ENCODE measurements around the gene GHDC. TPM values are rescaled to one million over a fixed set of nuclear protein-coding genes. Genes with fewer than 3 reads are reported as not detected.
"Not testable (repeated sequence)": the region's sequence is repeated elsewhere in the genome, so short reads cannot be mapped to it uniquely, and the experiment has no call there.

Gene GHDC
- total RNA-seq, 1 experiment from 2014 or later: 8.1 TPM

DNA sequence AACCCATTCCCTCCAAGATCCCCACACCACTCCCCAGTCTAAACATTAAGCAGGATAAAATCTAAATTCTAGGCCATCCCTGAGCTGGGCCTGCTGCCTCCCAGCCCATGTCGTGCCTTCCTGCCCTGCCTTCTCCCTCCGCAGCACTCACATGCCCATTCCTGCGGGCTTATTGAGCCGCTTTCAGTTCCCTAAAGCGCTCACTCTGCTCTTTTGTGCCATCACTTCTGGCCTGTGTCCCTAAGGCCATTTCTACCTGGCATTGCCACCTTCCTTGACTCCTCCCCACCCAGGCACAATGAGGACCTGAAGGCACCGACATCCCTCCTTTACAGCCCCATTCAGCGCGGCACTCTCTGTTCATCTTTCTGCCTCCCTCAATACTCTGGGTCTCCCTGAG lies 26.5 kb downstream of the GHDC start:
- DNase-seq (ENCODE audit: low read depth in 1 of 2, low spot score in 2 of 2): no peak
- H3K9me3 ChIP-seq (replicated peaks): no peaks in the 10 kb centered on the region
- H3K4me3 ChIP-seq: no peak overlapping the region
- H3K27me3 ChIP-seq (replicated peaks): peaks cover 11% of the 10 kb centered on the region; the same call in 1 of the 2 replicates
- no peaks in the 10 kb centered on the region for H3K4me1 ChIP-seq (replicated peaks)
- H3K27ac ChIP-seq: no peak overlapping the region
- H3K36me3 ChIP-seq: no peaks in the 10 kb centered on the region

DNA sequence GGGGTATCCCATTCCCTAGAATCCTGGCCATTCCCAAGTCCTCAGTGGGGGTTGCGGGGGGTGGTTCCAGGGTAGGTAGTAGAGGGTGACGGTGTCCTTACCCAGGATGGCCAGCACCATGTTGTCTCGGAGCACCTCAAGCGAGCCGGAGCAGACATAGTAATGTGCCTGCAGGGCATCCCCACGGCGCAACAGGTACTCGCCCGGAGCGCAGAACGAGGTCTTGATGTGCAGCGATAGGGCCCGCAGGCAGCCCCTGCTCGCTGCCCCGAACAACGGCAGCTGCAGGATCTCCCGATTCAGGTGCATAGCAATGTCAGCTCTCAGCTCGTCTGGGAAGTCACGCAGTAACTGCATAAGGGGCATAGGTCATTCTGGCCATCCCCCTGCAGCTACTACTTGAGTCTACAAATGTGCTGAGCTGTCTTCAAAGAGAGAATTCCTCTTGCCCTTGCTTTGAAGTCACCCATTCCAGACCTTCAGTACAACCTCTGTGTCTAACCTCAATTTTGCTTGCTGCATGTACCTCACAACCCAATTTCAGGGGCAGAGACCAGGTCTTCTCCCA lies 28.0 kb downstream of the GHDC start:
- H3K4me3 ChIP-seq: no peak overlapping the region
- H3K27ac ChIP-seq: no peak overlapping the region
- no peaks in the 10 kb centered on the region for H3K4me1 ChIP-seq (replicated peaks)
- no peaks in the 10 kb centered on the region for H3K9me3 ChIP-seq (replicated peaks)
- H3K27me3 ChIP-seq (replicated peaks): peaks cover 11% of the 10 kb centered on the region; the same call in 1 of the 2 replicates
- H3K36me3 ChIP-seq: no peaks in the 10 kb centered on the region
- no peak for DNase-seq (ENCODE audit: low read depth in 1 of 2, low spot score in 2 of 2)

DNA sequence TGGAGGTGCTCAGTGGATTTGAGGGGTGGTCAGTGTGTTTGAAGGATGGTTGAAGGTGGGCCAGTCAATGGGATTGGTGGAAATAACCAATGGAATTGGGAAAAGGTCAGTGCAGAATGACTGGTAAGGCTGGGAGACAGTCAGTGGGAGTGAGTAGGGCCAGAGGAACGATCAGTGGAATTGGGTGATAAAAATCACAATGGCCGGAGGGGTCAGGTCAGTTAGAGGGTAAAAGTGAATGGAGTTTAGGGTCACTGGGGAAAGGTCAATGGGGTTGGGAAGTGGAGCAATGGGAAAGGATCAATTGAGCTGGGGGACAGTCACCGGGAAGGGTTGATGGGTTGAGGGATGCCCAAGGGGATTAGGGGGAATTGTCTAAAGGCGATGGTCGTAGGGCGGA lies 28.5 kb downstream of the GHDC start:
- Histone ChIP-seq H3K27ac (no peak overlapping the region), H3K36me3 (no peaks in the 10 kb centered on the region), H3K4me3 (no peak overlapping the region), H3K27me3 (replicated peaks) (peaks cover 6% of the 10 kb centered on the region; the same call in 1 of the 2 replicates), H3K4me1 (replicated peaks) (no peaks in the 10 kb centered on the region), H3K9me3 (replicated peaks) (no peaks in the 10 kb centered on the region)
- no peak for DNase-seq (ENCODE audit: low read depth in 1 of 2, low spot score in 2 of 2)

DNA sequence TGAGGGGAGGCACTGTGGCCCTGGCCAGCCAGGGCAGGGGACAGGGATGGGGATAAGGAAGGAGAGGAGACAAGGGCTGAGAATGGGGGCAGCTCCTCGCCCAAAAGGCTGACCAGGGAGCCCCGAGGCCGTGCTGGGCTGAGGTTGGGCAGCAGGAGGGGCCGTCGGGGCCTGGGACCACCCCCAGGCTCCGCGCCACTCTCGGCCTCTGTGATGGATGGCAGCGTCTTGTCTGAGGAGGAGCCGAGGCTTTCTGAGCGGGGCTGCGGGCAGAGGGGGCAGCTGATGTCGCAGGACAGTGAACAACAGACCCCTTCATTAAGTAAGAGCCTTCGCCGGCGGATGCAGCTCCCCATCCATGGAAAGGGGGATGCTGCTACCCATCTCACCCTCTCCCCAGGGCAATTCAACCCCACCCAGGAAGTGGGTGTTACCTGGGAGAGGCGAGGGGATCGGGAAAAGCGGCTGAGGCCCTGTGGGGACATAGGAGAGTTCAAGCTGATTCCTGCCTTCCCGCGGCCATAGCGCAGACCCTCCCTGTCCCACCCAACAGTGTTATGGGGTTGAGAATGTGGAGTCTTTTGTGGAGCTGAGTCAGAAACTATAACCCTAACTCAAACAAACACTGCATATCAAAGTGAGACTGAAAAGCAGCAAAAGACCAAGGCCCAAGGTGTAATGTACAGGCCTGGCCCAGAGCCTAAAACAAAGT lies 30.4 kb downstream of the GHDC start:
- DNase-seq (ENCODE audit: low read depth in 1 of 2, low spot score in 2 of 2): no peak
- H3K4me1 ChIP-seq (replicated peaks): no peaks in the 10 kb centered on the region
- H3K9me3 ChIP-seq (replicated peaks): no peaks in the 10 kb centered on the region
- no peak overlapping the region for H3K4me3 ChIP-seq
- H3K27me3 ChIP-seq (replicated peaks): no peaks in the 10 kb centered on the region
- H3K36me3 ChIP-seq: no peaks in the 10 kb centered on the region
- H3K27ac ChIP-seq: no peak overlapping the region

DNA sequence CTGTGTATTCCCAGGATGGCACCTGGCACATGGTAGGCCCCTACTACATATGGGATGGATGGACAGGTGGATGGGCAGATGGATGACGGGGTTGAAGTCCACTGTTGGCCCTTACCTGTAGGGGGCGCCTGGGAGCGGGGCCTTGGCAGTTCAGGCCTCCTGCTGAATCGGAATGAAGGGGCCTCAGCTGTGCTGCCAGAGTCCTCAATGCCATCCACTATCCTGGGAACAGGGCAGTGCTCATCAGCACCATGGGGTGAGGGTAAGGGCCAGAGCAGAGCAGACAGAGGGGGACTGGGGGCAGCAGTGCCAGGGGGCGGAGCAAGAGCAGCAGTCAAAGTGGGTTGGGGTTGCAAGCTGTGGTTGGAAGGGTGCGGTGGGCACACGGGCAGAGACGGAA lies 31.2 kb downstream of the GHDC start:
- Histone ChIP-seq H3K27me3 (replicated peaks) (no peaks in the 10 kb centered on the region), H3K36me3 (no peaks in the 10 kb centered on the region), H3K9me3 (replicated peaks) (no peaks in the 10 kb centered on the region), H3K4me3 (no peak overlapping the region), H3K4me1 (replicated peaks) (no peaks in the 10 kb centered on the region), H3K27ac (no peak overlapping the region)
- no peak for DNase-seq (ENCODE audit: low read depth in 1 of 2, low spot score in 2 of 2)

DNA sequence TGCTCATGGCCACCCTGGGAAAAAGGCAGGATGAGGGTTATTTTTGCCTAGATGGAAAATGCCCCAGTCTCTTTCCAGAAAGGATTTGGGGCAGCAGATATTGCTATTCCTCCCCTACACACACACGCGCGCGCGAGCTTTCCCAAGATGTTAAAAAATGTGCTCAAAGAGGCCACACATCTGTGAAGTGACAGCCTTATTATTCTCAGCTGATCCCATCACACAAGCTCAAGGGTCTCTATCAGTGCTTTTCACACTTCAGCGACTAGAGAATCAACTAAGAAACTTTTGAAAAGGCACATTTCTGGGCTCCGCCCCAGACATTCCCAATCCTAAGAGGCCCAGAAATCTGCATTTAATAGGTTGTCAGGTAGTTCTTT lies 33.8 kb downstream of the GHDC start:
- H3K36me3 ChIP-seq: no peaks in the 10 kb centered on the region
- no peak for DNase-seq (ENCODE audit: low read depth in 1 of 2, low spot score in 2 of 2)

DNA sequence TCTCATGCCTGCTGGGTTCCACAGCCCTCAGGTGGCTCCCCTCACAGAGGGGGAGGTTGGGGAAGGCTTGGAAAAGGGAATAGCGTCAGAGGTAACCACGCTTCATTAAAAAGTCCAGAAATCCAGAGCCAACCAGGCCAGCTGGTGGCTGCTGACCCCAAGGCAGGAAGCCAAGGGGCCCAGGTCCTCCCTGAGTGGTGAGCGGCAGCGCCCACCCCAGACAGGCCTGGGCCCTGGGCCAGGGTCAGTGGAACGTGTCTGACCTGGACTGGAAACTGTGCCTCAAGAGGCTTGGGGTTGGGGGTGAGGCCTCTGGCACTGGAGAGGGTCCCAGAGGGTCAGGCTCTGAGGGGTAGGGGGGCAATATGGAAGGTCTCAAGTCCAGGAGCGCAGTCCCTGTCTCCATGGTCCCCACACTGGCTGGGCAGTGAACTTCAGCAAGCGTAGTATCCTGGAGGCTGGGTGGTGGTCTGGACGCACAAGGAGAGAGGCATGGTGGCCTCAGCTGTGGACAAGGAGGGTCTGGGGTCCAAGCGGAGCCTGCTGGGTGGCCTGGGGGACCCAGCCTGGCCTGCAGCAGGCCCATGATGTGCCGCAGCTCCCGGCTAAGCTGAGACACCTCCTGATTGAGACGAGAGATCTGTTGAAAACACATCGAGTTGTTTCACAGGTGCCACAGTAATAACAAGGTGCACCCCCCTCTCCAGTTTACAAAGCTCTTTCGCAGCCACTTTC lies 34.3 kb downstream of the GHDC start:
- Histone ChIP-seq H3K27me3 (replicated peaks) (no peaks in the 10 kb centered on the region), H3K27ac (no peak overlapping the region), H3K4me1 (replicated peaks) (peaks cover 4% of the 10 kb centered on the region; the same call in 1 of the 2 replicates), H3K4me3 (no peak overlapping the region), H3K36me3 (no peaks in the 10 kb centered on the region), H3K9me3 (replicated peaks) (0 out of 2 replicates have a peak, but pooled peaks cover 2% of the 10 kb centered on the region)
- DNase-seq (ENCODE audit: low read depth in 1 of 2, low spot score in 2 of 2): no peak

More for the DNA sequence above, 33.8 kb downstream of the GHDC start:
- Histone ChIP-seq H3K4me1 (replicated peaks) (no peaks in the 10 kb centered on the region; the same call in 1 of the 2 replicates), H3K9me3 (replicated peaks) (0 out of 2 replicates have a peak, but pooled peaks cover under 1% of the 10 kb centered on the region), H3K27me3 (replicated peaks) (no peaks in the 10 kb centered on the region), H3K27ac (no peak overlapping the region), H3K4me3 (no peak overlapping the region)

DNA sequence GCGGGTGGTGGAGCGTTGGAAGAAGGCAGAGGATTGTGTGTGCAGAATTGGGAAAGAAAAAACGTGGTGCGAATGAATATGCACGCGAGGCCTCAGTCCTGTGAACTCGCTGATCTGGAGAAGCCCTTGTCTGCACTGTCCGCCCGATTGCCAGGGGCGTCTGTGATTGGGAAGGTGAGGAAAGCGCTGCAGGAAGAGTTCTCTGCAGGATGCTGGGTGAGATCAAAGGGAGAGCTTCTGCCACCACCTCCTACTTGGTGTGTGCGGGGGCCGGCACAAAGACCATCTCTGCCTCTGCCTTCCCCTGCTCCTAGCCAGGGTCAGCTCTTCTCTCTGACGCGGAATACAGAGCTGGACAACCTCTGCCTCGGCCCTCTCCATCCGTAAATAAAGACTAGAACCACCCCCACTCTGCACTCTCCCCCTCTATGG lies 38.7 kb downstream of the GHDC start:
- peaks cover 14% of the 10 kb centered on the region for H3K4me1 ChIP-seq (replicated peaks)
- no peaks in the 10 kb centered on the region for H3K27me3 ChIP-seq (replicated peaks)
- H3K27ac ChIP-seq: no peak overlapping the region
- DNase-seq (ENCODE audit: low read depth in 1 of 2, low spot score in 2 of 2): no peak
- H3K36me3 ChIP-seq: peaks cover 24% of the 10 kb centered on the region
- H3K4me3 ChIP-seq: peak overlapping the region; percentile 64
- 0 out of 2 replicates have a peak, but pooled peaks cover 2% of the 10 kb centered on the region for H3K9me3 ChIP-seq (replicated peaks)

DNA sequence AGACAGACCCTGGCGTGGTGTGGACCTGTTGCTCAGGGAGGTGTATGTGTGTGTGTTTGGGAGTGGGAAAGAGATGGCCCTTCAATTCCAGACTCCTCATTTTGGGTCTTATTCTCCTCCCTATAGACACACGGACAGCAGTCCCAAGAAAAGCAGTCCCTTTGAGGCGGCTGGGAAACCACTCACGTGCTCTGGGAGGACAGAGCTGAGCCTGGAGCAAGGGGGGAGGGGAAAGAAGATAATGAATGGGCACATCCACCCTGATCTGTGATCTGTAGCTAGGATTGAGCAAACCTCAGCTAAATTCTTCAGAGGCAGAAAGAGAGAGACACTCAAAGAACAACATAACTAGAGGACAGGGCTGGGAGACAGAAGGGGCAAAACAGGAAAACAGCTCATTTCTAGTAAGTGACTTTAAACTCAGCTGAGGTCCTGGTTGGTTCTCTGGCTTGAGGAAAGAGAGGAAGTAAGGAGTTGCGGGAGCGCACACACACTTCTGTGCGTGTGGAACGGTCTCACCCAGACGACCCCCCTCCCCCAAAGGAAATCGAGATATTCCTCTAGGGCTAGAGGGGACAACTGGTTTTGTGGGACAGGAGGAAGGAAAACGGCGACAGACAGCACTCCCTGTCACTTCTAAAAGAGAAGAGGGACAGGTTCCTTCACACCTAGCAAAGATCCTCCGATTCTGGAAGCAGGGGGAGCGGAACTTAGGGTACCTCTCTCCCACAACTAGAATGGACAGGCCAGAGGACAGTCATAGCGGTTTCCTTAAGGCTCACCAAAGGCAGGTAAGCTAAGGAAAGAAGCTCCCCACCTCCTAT lies 40.2 kb downstream of the GHDC start:
- Histone ChIP-seq H3K4me1 (replicated peaks) (peaks cover 14% of the 10 kb centered on the region), H3K36me3 (peaks cover 33% of the 10 kb centered on the region), H3K4me3 (peak overlapping the region; percentile 64), H3K27me3 (replicated peaks) (no peaks in the 10 kb centered on the region), H3K27ac (peak overlapping the region; percentile 37), H3K9me3 (replicated peaks) (0 out of 2 replicates have a peak, but pooled peaks cover 2% of the 10 kb centered on the region)
- peak in 1 of 2 experiments; percentile 36 for DNase-seq (ENCODE audit: low read depth in 1 of 2, low spot score in 2 of 2)

DNA sequence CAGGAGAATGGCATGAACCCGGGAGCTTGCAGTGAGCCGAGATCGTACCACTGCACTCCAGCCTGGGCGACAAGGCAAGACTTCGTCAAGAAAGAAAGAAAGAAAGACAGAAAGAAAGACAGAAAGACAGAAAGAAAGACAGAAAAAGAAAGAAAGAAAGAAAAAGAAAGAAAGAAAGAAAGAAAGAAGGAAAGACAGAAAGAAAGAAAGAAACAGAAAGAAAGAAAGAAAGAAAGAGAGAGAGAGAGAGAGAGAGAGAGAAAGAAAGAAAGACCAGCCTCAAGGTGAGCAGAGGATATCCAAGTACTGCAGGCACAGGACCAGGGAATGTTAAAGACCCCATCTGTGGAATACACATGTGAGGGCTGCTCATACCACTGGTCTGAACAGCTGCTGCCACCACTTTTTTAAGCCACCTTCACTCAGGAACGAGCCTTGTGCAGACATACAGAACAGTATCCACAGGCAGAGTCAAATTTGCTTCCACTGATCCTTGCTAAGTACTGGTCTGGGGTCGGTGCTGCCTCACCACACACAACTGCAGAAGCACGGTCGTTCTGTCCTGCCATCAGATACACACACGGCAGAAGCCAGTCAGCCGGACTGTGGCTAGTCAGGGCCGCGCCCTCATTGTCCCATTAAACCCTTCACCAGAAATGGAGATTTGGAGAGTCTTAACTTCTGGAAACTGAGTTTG lies 47.2 kb downstream of the GHDC start:
- no peak for DNase-seq (ENCODE audit: low read depth in 1 of 2, low spot score in 2 of 2)
- H3K4me3 ChIP-seq: no peak overlapping the region
- H3K27ac ChIP-seq: no peak overlapping the region
- no peaks in the 10 kb centered on the region for H3K27me3 ChIP-seq (replicated peaks)
- peaks cover 56% of the 10 kb centered on the region for H3K36me3 ChIP-seq
- H3K9me3 ChIP-seq (replicated peaks): no peaks in the 10 kb centered on the region
- peaks cover 14% of the 10 kb centered on the region for H3K4me1 ChIP-seq (replicated peaks)

DNA sequence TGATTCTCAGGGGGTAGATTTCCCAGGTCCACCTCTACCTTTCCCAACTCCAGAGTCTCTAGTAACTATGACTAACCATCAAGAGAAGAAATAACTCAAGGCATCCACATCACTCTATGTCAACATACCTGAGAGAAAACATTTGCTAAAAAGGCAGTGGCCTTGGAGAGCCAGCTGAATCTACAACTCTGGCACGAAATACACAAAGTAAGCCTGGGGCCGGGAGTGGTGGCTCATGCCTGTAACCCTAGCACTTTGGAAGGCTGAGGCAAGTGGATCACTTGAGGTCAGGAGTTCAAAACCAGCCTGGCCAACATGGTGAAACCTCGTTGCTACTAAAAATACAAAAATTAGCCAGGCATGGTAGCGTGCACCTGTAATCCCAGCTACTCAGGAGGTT lies 51.2 kb downstream of the GHDC start:
- Histone ChIP-seq H3K36me3 (peaks cover 51% of the 10 kb centered on the region), H3K27ac (peak overlapping the region; percentile 36), H3K4me1 (replicated peaks) (peaks cover 25% of the 10 kb centered on the region)
- not testable (repeated sequence) for H3K4me3 ChIP-seq; H3K27me3 ChIP-seq (replicated peaks); DNase-seq (ENCODE audit: low read depth in 1 of 2, low spot score in 2 of 2); H3K9me3 ChIP-seq (replicated peaks)

DNA sequence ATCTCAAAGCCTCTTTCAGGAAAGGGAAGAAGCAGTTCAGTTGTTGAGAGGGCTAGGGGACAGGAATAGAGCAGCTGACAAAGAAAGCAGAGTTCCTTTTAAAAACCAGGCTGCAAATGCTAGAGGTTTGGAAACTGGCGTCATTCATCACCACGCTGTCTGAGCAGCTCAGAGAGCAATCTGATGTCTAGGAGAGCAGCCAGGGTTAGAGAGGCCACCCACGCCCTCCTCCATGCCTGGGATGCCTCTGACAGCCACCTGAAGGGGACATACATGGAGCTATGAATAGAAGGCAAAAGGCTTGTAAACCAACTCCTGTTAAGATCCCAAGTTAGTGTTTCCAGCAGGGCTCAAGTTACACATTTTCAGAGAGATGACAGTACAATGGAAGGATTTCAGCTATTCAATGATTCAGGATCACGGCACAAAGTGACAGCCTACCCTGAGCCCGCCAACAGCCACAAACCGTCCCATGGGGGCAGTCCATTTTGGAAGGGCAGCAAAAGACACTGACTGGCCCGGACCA lies 51.9 kb downstream of the GHDC start:
- H3K27me3 ChIP-seq (replicated peaks): no peaks in the 10 kb centered on the region
- H3K36me3 ChIP-seq: peaks cover 48% of the 10 kb centered on the region
- H3K27ac ChIP-seq: peak overlapping the region; percentile 36
- peak; percentile 53 to 68 for DNase-seq (ENCODE audit: low read depth in 1 of 2, low spot score in 2 of 2)
- no peaks in the 10 kb centered on the region for H3K9me3 ChIP-seq (replicated peaks)
- peaks cover 25% of the 10 kb centered on the region for H3K4me1 ChIP-seq (replicated peaks)
- no peak overlapping the region for H3K4me3 ChIP-seq

DNA sequence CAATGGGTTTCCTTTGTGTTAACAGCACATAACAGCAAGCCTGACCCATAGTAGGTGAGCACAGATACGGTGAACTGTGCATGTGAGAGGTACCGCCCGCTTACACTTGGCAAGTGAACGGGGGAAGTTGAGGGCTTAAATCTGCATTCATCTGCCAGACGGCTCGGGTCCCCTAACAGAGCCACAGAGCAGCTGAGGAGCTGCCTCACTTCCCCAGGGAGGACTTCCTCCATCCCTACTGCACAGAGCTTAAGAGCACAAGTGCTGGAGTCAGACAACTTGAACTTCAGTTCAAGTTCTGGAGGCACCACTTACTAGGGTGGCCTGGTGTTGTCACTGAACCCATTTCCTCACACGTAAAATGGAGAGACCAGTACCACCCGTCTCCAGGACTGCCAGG lies 52.9 kb downstream of the GHDC start:
- H3K4me1 ChIP-seq (replicated peaks): peaks cover 25% of the 10 kb centered on the region
- no peak for DNase-seq (ENCODE audit: low read depth in 1 of 2, low spot score in 2 of 2)
- no peaks in the 10 kb centered on the region for H3K27me3 ChIP-seq (replicated peaks)
- H3K4me3 ChIP-seq: no peak overlapping the region
- H3K36me3 ChIP-seq: peaks cover 51% of the 10 kb centered on the region
- no peaks in the 10 kb centered on the region for H3K9me3 ChIP-seq (replicated peaks)
- H3K27ac ChIP-seq: no peak overlapping the region
